ENCODE data around the gene RFNG.

DNA sequence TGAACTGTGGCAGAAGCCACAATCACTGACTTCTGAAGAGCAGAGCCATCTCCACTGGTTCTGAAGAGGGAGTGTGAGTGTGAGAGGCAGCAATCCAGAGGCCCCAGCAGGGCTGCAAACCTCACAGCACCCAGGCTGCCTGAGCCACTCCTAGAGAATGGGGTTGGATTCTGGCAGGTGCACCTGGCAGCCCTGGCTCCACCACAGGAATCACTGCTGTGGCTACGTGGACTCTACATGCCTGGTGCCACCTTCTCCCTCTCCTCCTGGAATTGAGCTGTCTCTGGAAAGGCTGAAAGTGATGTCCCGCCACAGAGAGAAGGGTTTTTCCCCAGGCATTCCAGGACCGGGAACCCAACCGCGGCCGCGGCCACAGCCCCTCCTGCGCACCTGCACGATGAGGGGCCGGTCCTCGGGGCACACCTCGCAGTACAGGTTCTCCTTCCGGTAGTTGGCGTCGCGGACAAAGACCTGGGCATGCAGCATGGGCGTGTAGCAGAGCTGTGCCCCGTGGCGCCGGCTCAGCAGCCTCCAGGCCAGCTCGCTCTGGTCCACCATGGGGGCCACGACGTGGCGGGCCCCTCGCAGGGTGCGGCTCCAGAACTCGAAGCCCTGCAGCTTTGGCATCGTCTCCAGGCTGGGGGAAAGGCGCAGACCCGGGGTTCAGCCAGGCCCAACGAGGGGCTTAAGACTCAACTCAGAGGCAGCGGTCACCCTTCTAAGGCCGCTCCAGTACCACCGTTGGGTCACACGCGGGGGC, 13.0 kb upstream of the RFNG start:
- TF ChIP-seq, protein P1, sequence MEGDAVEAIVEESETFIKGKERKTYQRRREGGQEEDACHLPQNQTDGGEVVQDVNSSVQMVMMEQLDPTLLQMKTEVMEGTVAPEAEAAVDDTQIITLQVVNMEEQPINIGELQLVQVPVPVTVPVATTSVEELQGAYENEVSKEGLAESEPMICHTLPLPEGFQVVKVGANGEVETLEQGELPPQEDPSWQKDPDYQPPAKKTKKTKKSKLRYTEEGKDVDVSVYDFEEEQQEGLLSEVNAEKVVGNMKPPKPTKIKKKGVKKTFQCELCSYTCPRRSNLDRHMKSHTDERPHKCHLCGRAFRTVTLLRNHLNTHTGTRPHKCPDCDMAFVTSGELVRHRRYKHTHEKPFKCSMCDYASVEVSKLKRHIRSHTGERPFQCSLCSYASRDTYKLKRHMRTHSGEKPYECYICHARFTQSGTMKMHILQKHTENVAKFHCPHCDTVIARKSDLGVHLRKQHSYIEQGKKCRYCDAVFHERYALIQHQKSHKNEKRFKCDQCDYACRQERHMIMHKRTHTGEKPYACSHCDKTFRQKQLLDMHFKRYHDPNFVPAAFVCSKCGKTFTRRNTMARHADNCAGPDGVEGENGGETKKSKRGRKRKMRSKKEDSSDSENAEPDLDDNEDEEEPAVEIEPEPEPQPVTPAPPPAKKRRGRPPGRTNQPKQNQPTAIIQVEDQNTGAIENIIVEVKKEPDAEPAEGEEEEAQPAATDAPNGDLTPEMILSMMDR (IDR thresholded peaks at IDR 0.05), result no peak
- TF ChIP-seq EZH2 (IDR thresholded peaks at IDR 0.05), result no peak

All from neural progenitor cell (in vitro differentiated cells).